Measurements from ENCODE around the gene SUSD4. TPM values are rescaled to one million over a fixed set of nuclear protein-coding genes. Genes with fewer than 3 reads are reported as not detected.

SUSD4 gene
- total and polyA plus RNA-seq, 2 of the 4 experiments (the other 2 are of a cell fraction) = 1.8 to 2.7 TPM

DNA sequence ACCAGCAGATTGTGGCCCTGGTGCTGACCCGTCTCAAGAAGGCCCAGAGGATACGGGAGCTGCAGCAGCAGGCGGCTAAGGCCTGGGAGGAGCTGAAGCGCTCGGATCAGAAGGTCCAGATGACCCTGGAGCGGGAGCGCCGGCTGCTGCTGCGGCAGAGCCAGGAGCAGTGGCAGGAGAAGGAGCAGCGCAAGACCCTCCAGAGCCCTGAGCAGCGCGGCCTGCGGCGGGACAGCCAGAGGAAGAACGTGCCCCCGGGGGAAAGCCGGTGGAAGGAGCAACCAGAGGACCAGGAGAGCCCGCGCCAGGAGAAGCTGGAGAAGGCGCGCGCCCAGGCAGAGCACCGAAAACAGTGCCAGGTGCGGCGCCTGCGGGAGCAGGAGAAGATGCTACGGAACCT lies 30.3 kb upstream of the SUSD4 start:
- CTCF ChIA-PET = no interaction called here
- no peak for DNase-seq

More for the DNA sequence above, 30.3 kb upstream of the SUSD4 start:
- TF ChIP-seq CEBPB (IDR thresholded peaks at IDR 0.05; ENCODE audit: low read depth, low read length) (no peak), BHLHE40 (IDR thresholded peaks at IDR 0.05; ENCODE audit: low read depth, low read length) (no peak)
- no peak overlapping the region for H2AK9ac ChIP-seq (replicated peaks; ENCODE audit: low read depth, low read length, poor library complexity)
- H2AFZ ChIP-seq (replicated peaks; ENCODE audit: low read length, poor library complexity) = no peak overlapping the region
- no peak overlapping the region for H2BK5ac ChIP-seq (ENCODE audit: low read depth, low read length, poor library complexity, severe bottlenecking)
- no peak overlapping the region for H3K27ac ChIP-seq (ENCODE audit: insufficient read depth, low read length)
- H3K14ac ChIP-seq (replicated peaks; ENCODE audit: low read depth, low read length) = no peak overlapping the region
- H3K27me3 ChIP-seq (ENCODE audit: control insufficient read depth, insufficient read depth, low read length) = peaks cover 46% of the 10 kb centered on the region
- no peaks in the 10 kb centered on the region for H3K36me3 ChIP-seq (ENCODE audit: control insufficient read depth, insufficient read depth, low read length)
- dilution Hi-C loops (cut with HindIII; ENCODE audit: low sequenced_read_pairs, unreplicated experiment) (no loop called here), intact Hi-C loops (cut with micrococcal nuclease) (no loop called here), in situ Hi-C loops (cut with MboI; ENCODE audit: low sequenced_read_pairs) (no loop called here)
- no peak for ATAC-seq (ENCODE audit: low read depth)
- BruUV-seq (replicated peaks) = no TSS peak
- no peak overlapping the region for H3K23ac ChIP-seq (ENCODE audit: low read depth, low read length)
- H2BK120ac ChIP-seq (ENCODE audit: low read depth, low read length) = no peak overlapping the region
- no peak overlapping the region for H2AK5ac ChIP-seq (ENCODE audit: low read depth, low read length)
- H4K20me1 ChIP-seq (ENCODE audit: insufficient read depth, low read length) = no peaks in the 10 kb centered on the region
- POLR2A ChIA-PET (ENCODE audit: unreplicated experiment) = no interaction called here
- H4K5ac ChIP-seq (ENCODE audit: low read depth, low read length) = no peak overlapping the region
- WGBS, 2 experiments (ENCODE audit: extremely low coverage in 2 of 2, insufficient read length in 1 of 2) = 93% methylated on average over 11 of the region's 27 CpGs; no CpG with 5 or more reads in 1 of the 2 experiments
- no peak overlapping the region for H2BK15ac ChIP-seq (ENCODE audit: low read depth, low read length)
- H3K18ac ChIP-seq (ENCODE audit: low read depth, low read length) = no peak overlapping the region
- H3K56ac ChIP-seq (ENCODE audit: extremely low read depth, insufficient read depth, low read length) = no peak overlapping the region
- no peaks in the 10 kb centered on the region for H3K9me1 ChIP-seq (ENCODE audit: insufficient read depth, low read length)
- no peak overlapping the region for H2BK20ac ChIP-seq (ENCODE audit: low read depth, low read length)
- no peak overlapping the region for H3K4me3 ChIP-seq (ENCODE audit: insufficient read depth, low read depth, low read length)
- H4K8ac ChIP-seq (ENCODE audit: low read depth in 2 of 2, low read length in 2 of 2) = no peak overlapping the region
- no peaks in the 10 kb centered on the region for H3K79me1 ChIP-seq (ENCODE audit: low read depth in 1 of 2, low read length in 2 of 2)
- H3K4me2 ChIP-seq (ENCODE audit: low read depth, low read length) = no peak overlapping the region
- no peak overlapping the region for H3K4ac ChIP-seq (ENCODE audit: low read depth, low read length)
- no peak overlapping the region for H3K9ac ChIP-seq (ENCODE audit: low read depth, low read length)
- H3K9me3 ChIP-seq (ENCODE audit: control insufficient read depth, insufficient read depth, low read length) = peaks cover 12% of the 10 kb centered on the region
- H4K91ac ChIP-seq (ENCODE audit: insufficient read depth, low read depth, low read length) = no peak overlapping the region
- H3K4me1 ChIP-seq (ENCODE audit: control insufficient read depth, insufficient read depth, low read length) = peaks cover 3% of the 10 kb centered on the region; the same call in 1 of the 2 replicates
